ENCODE results near the gene GPC3.
"Not testable (repeated sequence)": the region's sequence is repeated elsewhere in the genome, so short reads cannot be mapped to it uniquely, and the experiment has no call there.

GPC3 gene

GRCh38 chrX:133897593-133898163, 87.7 kb downstream of the GPC3 start:
- ChIA-PET CTCF (interaction anchor here (0.6 to 0.8 kb wide), 2 partner anchors 14 to 119 kb away, joined by 3 read pairs; no protein-coding TSS in a partner anchor), POLR2A (no interaction called here)
- TF ChIP-seq ELF4 (IDR thresholded peaks at IDR 0.05) (no peak), PKNOX1 (IDR thresholded peaks at IDR 0.05) (peak; percentile 28; the same call in 1 of the 2 replicates), L3MBTL2 (conservative IDR thresholded peaks at IDR 0.05) (0 out of 2 replicates have a peak, but pooled peaks have one; percentile 11), ZNF384 (IDR thresholded peaks at IDR 0.05) (no peak), FOXK2 (IDR thresholded peaks at IDR 0.05) (no peak), FOXA1 (IDR thresholded peaks at IDR 0.05) (no peak), SUZ12 (IDR thresholded peaks at IDR 0.05) (no peak), SP1 (IDR thresholded peaks at IDR 0.05) (no peak), TARDBP (IDR thresholded peaks at IDR 0.05) (no peak), ARNT (IDR thresholded peaks at IDR 0.05) (no peak), CTBP1 (IDR thresholded peaks at IDR 0.05; ENCODE audit: borderline replicate concordance) (peak; percentile 70), FOXM1 (IDR thresholded peaks at IDR 0.05; ENCODE audit: borderline replicate concordance) (no peak), NFRKB (IDR thresholded peaks at IDR 0.05) (no peak), BHLHE40 (IDR thresholded peaks at IDR 0.05; ENCODE audit: borderline replicate concordance) (no peak), HDGF (IDR thresholded peaks at IDR 0.05; ENCODE audit: borderline replicate concordance) (no peak), LEF1 (IDR thresholded peaks at IDR 0.05; ENCODE audit: borderline replicate concordance) (no peak)
- no peak for DNase-seq (ENCODE audit: extremely low spot score)

GRCh38 chrX:133892337-133892736, 93.1 kb downstream of the GPC3 start:
- ChIA-PET CTCF (interaction anchor here (0.5 to 0.6 kb wide), 2 partner anchors 35 to 924 kb away, joined by 3 to 4 read pairs; no protein-coding TSS in a partner anchor), POLR2A (no interaction called here)
- no peak for DNase-seq (ENCODE audit: extremely low spot score)
- TF ChIP-seq SP1 (IDR thresholded peaks at IDR 0.05) (no peak), SUZ12 (IDR thresholded peaks at IDR 0.05) (no peak), PKNOX1 (IDR thresholded peaks at IDR 0.05) (no peak), NFRKB (IDR thresholded peaks at IDR 0.05) (no peak), LEF1 (IDR thresholded peaks at IDR 0.05; ENCODE audit: borderline replicate concordance) (no peak)

GRCh38 chrX:133888984-133889383, 96.4 kb downstream of the GPC3 start:
- TF ChIP-seq SP1 (IDR thresholded peaks at IDR 0.05) (no peak), ARNT (IDR thresholded peaks at IDR 0.05) (no peak), ZNF384 (IDR thresholded peaks at IDR 0.05) (no peak), L3MBTL2 (conservative IDR thresholded peaks at IDR 0.05) (no peak), LEF1 (IDR thresholded peaks at IDR 0.05; ENCODE audit: borderline replicate concordance) (no peak), HDGF (IDR thresholded peaks at IDR 0.05; ENCODE audit: borderline replicate concordance) (no peak), FOXM1 (IDR thresholded peaks at IDR 0.05; ENCODE audit: borderline replicate concordance) (no peak), CTBP1 (IDR thresholded peaks at IDR 0.05; ENCODE audit: borderline replicate concordance) (no peak), TARDBP (IDR thresholded peaks at IDR 0.05) (no peak)
- ChIA-PET CTCF (no interaction called here), POLR2A (interaction anchor here (1.2 kb wide), 1 partner anchor 111 kb away, joined by 3 read pairs; no protein-coding TSS in a partner anchor)
- DNase-seq (ENCODE audit: extremely low spot score): no peak

- CTCF ChIA-PET: interaction anchor here (0.6 kb wide), 1 partner anchor 299 kb away, joined by 3 read pairs; no protein-coding TSS in a partner anchor
- POLR2A ChIA-PET: not testable (repeated sequence)
Observed at GRCh38 chrX:133888084-133888483, 97.3 kb downstream of the GPC3 start.

GRCh38 chrX:133884430-133885394, 100.7 kb downstream of the GPC3 start:
- CTCF ChIA-PET: interaction anchor here (0.8 kb wide), 1 partner anchor 550 kb away, joined by 3 read pairs; no protein-coding TSS in a partner anchor
- TF ChIP-seq ZNF384 (IDR thresholded peaks at IDR 0.05) (no peak), LEF1 (IDR thresholded peaks at IDR 0.05; ENCODE audit: borderline replicate concordance) (no peak), L3MBTL2 (conservative IDR thresholded peaks at IDR 0.05) (no peak), FOXM1 (IDR thresholded peaks at IDR 0.05; ENCODE audit: borderline replicate concordance) (no peak)

More at GRCh38 chrX:133888084-133888483, 97.3 kb downstream of the GPC3 start:
- DNase-seq (ENCODE audit: extremely low spot score): not testable (repeated sequence)

GRCh38 chrX:133881893-133882292, 103.5 kb downstream of the GPC3 start:
- POLR2A ChIA-PET: interaction anchor here (1.2 kb wide), 1 partner anchor 26 kb away, joined by 3 read pairs; no protein-coding TSS in a partner anchor
- TF ChIP-seq BHLHE40 (IDR thresholded peaks at IDR 0.05; ENCODE audit: borderline replicate concordance): no peak
- TF ChIP-seq SP1 (IDR thresholded peaks at IDR 0.05): no peak
- TF ChIP-seq TARDBP (IDR thresholded peaks at IDR 0.05): no peak
- no peak for TF ChIP-seq CTBP1 (IDR thresholded peaks at IDR 0.05; ENCODE audit: borderline replicate concordance)
- TF ChIP-seq ARNT (IDR thresholded peaks at IDR 0.05): no peak
- TF ChIP-seq PKNOX1 (IDR thresholded peaks at IDR 0.05): no peak
- TF ChIP-seq FOXM1 (IDR thresholded peaks at IDR 0.05; ENCODE audit: borderline replicate concordance): no peak
- no peak for TF ChIP-seq ELF4 (IDR thresholded peaks at IDR 0.05)
- no peak for TF ChIP-seq LEF1 (IDR thresholded peaks at IDR 0.05; ENCODE audit: borderline replicate concordance)
- no peak for TF ChIP-seq FOXK2 (IDR thresholded peaks at IDR 0.05)
- TF ChIP-seq FOXA1 (IDR thresholded peaks at IDR 0.05): no peak
- no peak for TF ChIP-seq HDGF (IDR thresholded peaks at IDR 0.05; ENCODE audit: borderline replicate concordance)
- no peak for TF ChIP-seq NFRKB (IDR thresholded peaks at IDR 0.05)
- no peak for TF ChIP-seq SUZ12 (IDR thresholded peaks at IDR 0.05)
- no peak for TF ChIP-seq ZNF384 (IDR thresholded peaks at IDR 0.05)
- no peak for TF ChIP-seq L3MBTL2 (conservative IDR thresholded peaks at IDR 0.05)
- no peak for DNase-seq (ENCODE audit: extremely low spot score)
- CTCF ChIA-PET: interaction anchor here (0.7 kb wide), 1 partner anchor 40 kb away, joined by 4 read pairs; no protein-coding TSS in a partner anchor

More at GRCh38 chrX:133884430-133885394, 100.7 kb downstream of the GPC3 start:
- POLR2A ChIA-PET: no interaction called here
- no peak for DNase-seq (ENCODE audit: extremely low spot score)

Measured in HEK293T (cell line).